Neuronal stem cell (in vitro differentiated cells): ENCODE data around the gene RER1.

Source experiments
- DNase-seq: peaks from one replicate; pipeline ENCODE4 v3.0.0-alpha.2; 2013; ENCODE audit warnings: low spot score
- H2AFZ ChIP-seq: one replicate; pipeline ENCODE4 v1.6.1; 2013; ENCODE audit warnings: mild to moderate bottlenecking, low read length, inconsistent platforms
- H2AK5ac ChIP-seq: 2 replicates; pipeline ENCODE4 v1.6.1; 2013; ENCODE audit warnings: low read depth, mild to moderate bottlenecking, inconsistent platforms, low read length, moderate library complexity, mixed read lengths
- H2BK120ac ChIP-seq: 2 replicates; pipeline ENCODE4 v1.6.1; 2013; ENCODE audit warnings: low read depth, mild to moderate bottlenecking, inconsistent platforms, low read length, moderate library complexity, mixed read lengths
- H2BK12ac ChIP-seq: one replicate; pipeline ENCODE4 v1.6.1; 2013; ENCODE audit warnings: low read length, inconsistent platforms
- H2BK15ac ChIP-seq: 2 replicates; pipeline ENCODE4 v1.6.1; 2013; ENCODE audit warnings: mild to moderate bottlenecking, low read length, inconsistent platforms, mixed read lengths
- H2BK5ac ChIP-seq: one replicate; pipeline ENCODE4 v1.6.1; 2013; ENCODE audit warnings: inconsistent platforms, mild to moderate bottlenecking, low read length, moderate library complexity
- H3K14ac ChIP-seq: one replicate; pipeline ENCODE4 v1.6.1; 2013; ENCODE audit warnings: low read length, inconsistent platforms
- H3K18ac ChIP-seq: 2 replicates; pipeline ENCODE4 v1.6.1; 2013; ENCODE audit warnings: low read length, inconsistent platforms
- H3K23ac ChIP-seq: 2 replicates; pipeline ENCODE4 v1.6.1; 2013; ENCODE audit warnings: low read depth, mild to moderate bottlenecking, mixed read lengths, low read length, inconsistent platforms; ENCODE audit not compliant: poor library complexity
- H3K27ac ChIP-seq: replicated peaks from 3 replicates; pipeline ENCODE4 v1.5.1; 2013; ENCODE audit warnings: low read length, inconsistent platforms
- H3K27me3 ChIP-seq, 3 experiments: 2 replicates each; pipeline ENCODE4 v1.6.1; 2013; ENCODE audit warnings: low read length in 3 of 3, mild to moderate bottlenecking in 2 of 3, inconsistent platforms in 1 of 3, low read depth in 1 of 3, mixed read lengths in 1 of 3, moderate library complexity in 1 of 3; ENCODE audit not compliant: control insufficient read depth in 3 of 3, insufficient read depth in 3 of 3
- H3K36me3 ChIP-seq, 2 donors: replicated peaks in 1 of 2; 2 replicates each; pipeline ENCODE4 v1.6.1; 2013; ENCODE audit warnings: low read length in 2 of 2; ENCODE audit not compliant: control insufficient read depth in 2 of 2, insufficient read depth in 2 of 2
- H3K4ac ChIP-seq: 2 replicates; pipeline ENCODE4 v1.6.1; 2013; ENCODE audit warnings: inconsistent platforms, mild to moderate bottlenecking, low read length, moderate library complexity
- H3K4me1 ChIP-seq, 2 donors: 1 replicate in 1 of 2; 2 replicates in 1 of 2; pipeline ENCODE4 v1.6.1; 2013; ENCODE audit warnings: low read length in 2 of 2, low read depth in 1 of 2; ENCODE audit not compliant: control insufficient read depth in 2 of 2, insufficient read depth in 1 of 2
- H3K4me2 ChIP-seq: one replicate; pipeline ENCODE4 v1.6.1; 2013; ENCODE audit warnings: mild to moderate bottlenecking, low read length, inconsistent platforms; ENCODE audit not compliant: insufficient read depth, poor library complexity, severe bottlenecking
- H3K4me3 ChIP-seq, 2 donors: 2 replicates each; pipeline ENCODE4 v1.5.1; 2013; ENCODE audit warnings: low read length in 2 of 2, mild to moderate bottlenecking in 2 of 2, inconsistent platforms in 1 of 2, moderate library complexity in 1 of 2
- H3K79me1 ChIP-seq: one replicate; pipeline ENCODE4 v1.6.1; 2013; ENCODE audit warnings: low read depth, mild to moderate bottlenecking, inconsistent platforms, low read length, moderate library complexity
- H3K9ac ChIP-seq: one replicate; pipeline ENCODE4 v1.6.1; 2013; ENCODE audit warnings: mild to moderate bottlenecking, low read depth, low read length, inconsistent platforms; ENCODE audit not compliant: poor library complexity
- H3K9me3 ChIP-seq, 2 donors: replicated peaks in 1 of 2; 2 replicates each; pipeline versions ENCODE3 to v1.6.1; 2013; ENCODE audit warnings: low read length in 2 of 2, mild to moderate bottlenecking in 2 of 2, inconsistent platforms in 1 of 2, low read depth in 1 of 2, mixed read lengths in 1 of 2, moderate library complexity in 1 of 2; ENCODE audit not compliant: control insufficient read depth in 2 of 2, insufficient read depth in 1 of 2
- H4K8ac ChIP-seq: one replicate; pipeline ENCODE4 v1.6.1; 2013; ENCODE audit warnings: low read depth, mild to moderate bottlenecking, inconsistent platforms, low read length, moderate library complexity
- H4K91ac ChIP-seq: one replicate; pipeline ENCODE4 v1.6.1; 2013; ENCODE audit warnings: low read length, low read depth, mild to moderate bottlenecking, inconsistent platforms; ENCODE audit not compliant: poor library complexity
- WGBS, 2 donors: extraction: QIAGEN DNeasy Blood & Tissue Kit; methylation state at CpG; one replicate each; pipeline ENCODE4 v1.1.7; 2013; ENCODE audit warnings: missing lambda C conversion rate in 2 of 2, mixed read lengths in 1 of 2; ENCODE audit not compliant: insufficient read length in 2 of 2, insufficient replicate concordance in 1 of 2; ENCODE audit errors: extremely low coverage in 2 of 2; 5-methylcytosine and 5-hydroxymethylcytosine counted together

The RER1 gene

GRCh38 chr1:2396476-2396875, 4.8 kb downstream of the RER1 start:
- Histone ChIP-seq H2BK120ac (no peak overlapping the region), H3K9me3 (peaks cover 0 to 2% of the 10 kb centered on the region in 2 donors), H3K4me2 (no peak overlapping the region), H2AK5ac (no peak overlapping the region), H4K91ac (no peak overlapping the region), H3K18ac (no peak overlapping the region), H3K23ac (no peak overlapping the region), H2BK5ac (no peak overlapping the region), H2AFZ (no peak overlapping the region), H3K79me1 (peaks cover 25% of the 10 kb centered on the region), H2BK15ac (no peak overlapping the region), H4K8ac (no peak overlapping the region), H3K4me1 (peaks cover 5 to 9% of the 10 kb centered on the region in 2 donors), H3K36me3 (peaks cover 55 to 84% of the 10 kb centered on the region in 2 donors), H3K27ac (no peak overlapping the region), H3K4me3 (no peak overlapping the region), H3K27me3 (no peaks in the 10 kb centered on the region), H2BK12ac (no peak overlapping the region), H3K9ac (no peak overlapping the region), H3K14ac (no peak overlapping the region), H3K4ac (no peak overlapping the region)
- no peak for DNase-seq
- WGBS, 2 donors, result no CpG with 5 or more reads among the region's 5 CpGs

GRCh38 chr1:2397007-2397679, 5.5 kb downstream of the RER1 start:
- no peak overlapping the region for H2BK12ac ChIP-seq
- H4K91ac ChIP-seq, result no peak overlapping the region
- H2BK15ac ChIP-seq, result no peak overlapping the region
- H3K79me1 ChIP-seq, result peaks cover 30% of the 10 kb centered on the region
- no peak overlapping the region for H3K14ac ChIP-seq
- H3K4me2 ChIP-seq, result no peak overlapping the region
- H3K18ac ChIP-seq, result no peak overlapping the region
- WGBS, 2 donors, result no CpG with 5 or more reads among the region's 19 CpGs
- H3K23ac ChIP-seq, result no peak overlapping the region
- no peak overlapping the region for H3K9ac ChIP-seq
- peaks cover 56 to 91% of the 10 kb centered on the region in 2 donors for H3K36me3 ChIP-seq
- H3K4me3 ChIP-seq, result no peak overlapping the region
- H2AK5ac ChIP-seq, result no peak overlapping the region
- H3K4ac ChIP-seq, result no peak overlapping the region
- no peak overlapping the region for H2AFZ ChIP-seq
- H3K27me3 ChIP-seq, result no peaks in the 10 kb centered on the region
- DNase-seq, result no peak
- H2BK5ac ChIP-seq, result no peak overlapping the region
- peaks cover 0 to 2% of the 10 kb centered on the region in 2 donors for H3K9me3 ChIP-seq
- H4K8ac ChIP-seq, result no peak overlapping the region
- H3K4me1 ChIP-seq, result peaks cover 5 to 9% of the 10 kb centered on the region in 2 donors
- no peak overlapping the region for H2BK120ac ChIP-seq
- no peak overlapping the region for H3K27ac ChIP-seq

- Histone ChIP-seq H4K8ac (no peak overlapping the region), H3K9me3 (no peaks in the 10 kb centered on the region), H3K4ac (no peak overlapping the region), H3K18ac (no peak overlapping the region), H2BK5ac (no peak overlapping the region), H2BK120ac (no peak overlapping the region), H3K27me3 (no peaks in the 10 kb centered on the region), H3K27ac (no peak overlapping the region), H4K91ac (no peak overlapping the region), H3K9ac (no peak overlapping the region), H3K4me3 (no peak overlapping the region), H3K4me2 (no peak overlapping the region), H2AK5ac (no peak overlapping the region), H3K4me1 (peaks cover 0 to 2% of the 10 kb centered on the region in 2 donors), H2AFZ (no peak overlapping the region), H3K14ac (no peak overlapping the region), H2BK12ac (no peak overlapping the region), H2BK15ac (no peak overlapping the region), H3K23ac (no peak overlapping the region), H3K79me1 (peaks cover 19% of the 10 kb centered on the region), H3K36me3 (peaks cover 57 to 96% of the 10 kb centered on the region in 2 donors)
- DNase-seq, result no peak
- no CpG with 5 or more reads among the region's 7 CpGs for WGBS, 2 donors
These were observed 7.2 kb downstream of the RER1 start for GRCh38 chr1:2398871-2399270.

- no peak overlapping the region for H3K18ac ChIP-seq
- peaks cover 58 to 96% of the 10 kb centered on the region in 2 donors for H3K36me3 ChIP-seq
- no peak for DNase-seq
- no peak overlapping the region for H2BK120ac ChIP-seq
- no peak overlapping the region for H3K4ac ChIP-seq
- H2AFZ ChIP-seq, result no peak overlapping the region
- H3K4me1 ChIP-seq, result no peaks in the 10 kb centered on the region
- H3K9ac ChIP-seq, result no peak overlapping the region
- H3K4me3 ChIP-seq, result no peak overlapping the region
- H2BK15ac ChIP-seq, result no peak overlapping the region
- H2BK5ac ChIP-seq, result no peak overlapping the region
- H4K8ac ChIP-seq, result no peak overlapping the region
- no peak overlapping the region for H3K4me2 ChIP-seq
- no peaks in the 10 kb centered on the region for H3K27me3 ChIP-seq
- no CpG with 5 or more reads among the region's 22 CpGs for WGBS, 2 donors
- no peak overlapping the region for H3K27ac ChIP-seq
- no peak overlapping the region for H3K14ac ChIP-seq
- H3K23ac ChIP-seq, result no peak overlapping the region
- H2BK12ac ChIP-seq, result no peak overlapping the region
- H3K9me3 ChIP-seq, result no peaks in the 10 kb centered on the region
- H4K91ac ChIP-seq, result no peak overlapping the region
- peaks cover 11% of the 10 kb centered on the region for H3K79me1 ChIP-seq
- H2AK5ac ChIP-seq, result no peak overlapping the region
These were observed 8.4 kb downstream of the RER1 start for GRCh38 chr1:2399890-2400575.
